ENCODE measurements around the gene TNIP1. TPM values are rescaled to one million over a fixed set of nuclear protein-coding genes. Genes with fewer than 3 reads are reported as not detected.

Gene TNIP1
- total and polyA plus RNA-seq, 3 donors from 2014 or later = 43.5 to 58.3 (median 48.4) TPM

- WGBS, 2 donors = 98 to 99% methylated on average over 9 of the region's 9 CpGs
- H3K27me3 ChIP-seq = no peaks in the 10 kb centered on the region
- intact Hi-C loops (cut with DNase I; ENCODE audit: low total_unique reads) = no loop called here
- no peak overlapping the region for H3K27ac ChIP-seq
- H3K36me3 ChIP-seq (ENCODE audit: low read depth, missing control alignments) = no peaks in the 10 kb centered on the region
- H3K4me1 ChIP-seq = peaks cover 14% of the 10 kb centered on the region
- H3K9me3 ChIP-seq = no peaks in the 10 kb centered on the region
- no peak for DNase-seq
- TF ChIP-seq POLR2A (IDR thresholded peaks at IDR 0.05) (no peak), CTCF (IDR thresholded peaks at IDR 0.05) (no peak)
- H3K4me3 ChIP-seq = no peak overlapping the region
Observed at GRCh38 chr5:151077419-151077818, 3.4 kb downstream of the TNIP1 start.

GRCh38 chr5:151076616-151077015, 4.2 kb downstream of the TNIP1 start:
- no peaks in the 10 kb centered on the region for H3K27me3 ChIP-seq
- no peak overlapping the region for H3K4me3 ChIP-seq
- no peak for TF ChIP-seq POLR2A (IDR thresholded peaks at IDR 0.05)
- no peak for TF ChIP-seq CTCF (IDR thresholded peaks at IDR 0.05)
- H3K9me3 ChIP-seq = no peaks in the 10 kb centered on the region
- no peaks in the 10 kb centered on the region for H3K36me3 ChIP-seq (ENCODE audit: low read depth, missing control alignments)
- intact Hi-C loops (cut with DNase I; ENCODE audit: low total_unique reads) = no loop called here
- 85 to 93% methylated on average over 6 of the region's 6 CpGs for WGBS, 2 donors
- no peak for DNase-seq
- no peak overlapping the region for H3K27ac ChIP-seq
- H3K4me1 ChIP-seq = peaks cover 6% of the 10 kb centered on the region

GRCh38 chr5:151075698-151076331, 5.0 kb downstream of the TNIP1 start:
- no peak for TF ChIP-seq CTCF (IDR thresholded peaks at IDR 0.05)
- no peak for TF ChIP-seq POLR2A (IDR thresholded peaks at IDR 0.05)
- no peak overlapping the region for H3K27ac ChIP-seq
- no peaks in the 10 kb centered on the region for H3K27me3 ChIP-seq
- H3K36me3 ChIP-seq (ENCODE audit: low read depth, missing control alignments) = no peaks in the 10 kb centered on the region
- no peak for DNase-seq
- no peaks in the 10 kb centered on the region for H3K9me3 ChIP-seq
- H3K4me3 ChIP-seq = no peak overlapping the region
- peaks cover 5% of the 10 kb centered on the region for H3K4me1 ChIP-seq
- 67 to 79% methylated on average over 4 to 5 of the region's 5 CpGs for WGBS, 2 donors
- intact Hi-C loops (cut with DNase I; ENCODE audit: low total_unique reads) = no loop called here

GRCh38 chr5:151074557-151074956, 6.3 kb downstream of the TNIP1 start:
- DNase-seq = no peak
- no peak for TF ChIP-seq POLR2A (IDR thresholded peaks at IDR 0.05)
- TF ChIP-seq CTCF (IDR thresholded peaks at IDR 0.05) = no peak

GRCh38 chr5:151073280-151073679, 7.6 kb downstream of the TNIP1 start:
- 89 to 98% methylated on average over 2 of the region's 2 CpGs for WGBS, 2 donors
- no peak overlapping the region for H3K4me3 ChIP-seq
- no peak overlapping the region for H3K27ac ChIP-seq
- no peaks in the 10 kb centered on the region for H3K27me3 ChIP-seq
- intact Hi-C loops (cut with DNase I; ENCODE audit: low total_unique reads) = no loop called here
- TF ChIP-seq POLR2A (IDR thresholded peaks at IDR 0.05) = no peak
- no peak for TF ChIP-seq CTCF (IDR thresholded peaks at IDR 0.05)
- no peaks in the 10 kb centered on the region for H3K36me3 ChIP-seq (ENCODE audit: low read depth, missing control alignments)
- peaks cover 9% of the 10 kb centered on the region for H3K4me1 ChIP-seq
- H3K9me3 ChIP-seq = no peaks in the 10 kb centered on the region
- no peak for DNase-seq

More at GRCh38 chr5:151074557-151074956, 6.3 kb downstream of the TNIP1 start:
- no peak overlapping the region for H3K27ac ChIP-seq
- 93 to 95% methylated on average over 2 of the region's 2 CpGs for whole genome bisulfite sequencing, 2 donors
- intact Hi-C loops (cut with DNase I; ENCODE audit: low total_unique reads) = no loop called here
- no peaks in the 10 kb centered on the region for H3K36me3 ChIP-seq (ENCODE audit: low read depth, missing control alignments)
- no peak overlapping the region for H3K4me3 ChIP-seq
- no peaks in the 10 kb centered on the region for H3K9me3 ChIP-seq
- no peaks in the 10 kb centered on the region for H3K27me3 ChIP-seq
- H3K4me1 ChIP-seq = no peaks in the 10 kb centered on the region

Data from testis (tissue), 3 donors.